ENCODE results near the gene NT5C2. TPM values are rescaled to one million over a fixed set of nuclear protein-coding genes. Genes with fewer than 3 reads are reported as not detected.

The NT5C2 gene
- total RNA-seq = 53.8 and 63.2 TPM in 2 replicates

GRCh38 chr10:103193107-103193819 is at the start of gene NT5C2:
NT5C2 (minus strand) TSS chr10:103193272; CDS start chr10:103174958, 18,314 bp downstream.

Other genes starting within 250 kb of the NT5C2 start
- not detected in 2 replicates for gene RPEL1, start 52.6 kb upstream of the NT5C2 start, total RNA-seq
- gene INA, start 83.9 kb upstream of the NT5C2 start, total RNA-seq = 3.5 and 6.2 TPM in 2 replicates
- gene PCGF6, start 157.9 kb upstream of the NT5C2 start, total RNA-seq = 6.0 and 9.8 TPM in 2 replicates
- gene TAF5, start 174.7 kb upstream of the NT5C2 start, total RNA-seq = 2.3 and 3.9 TPM in 2 replicates
- gene ATP5MK, start 203.2 kb upstream of the NT5C2 start, total RNA-seq = 145 and 240 TPM in 2 replicates
- gene PDCD11, start 203.4 kb upstream of the NT5C2 start, total RNA-seq = 23.6 and 29.6 TPM in 2 replicates

All from placental epithelial cell (primary cell).